ENCODE measurements around the gene FUT6. TPM values are rescaled to one million over a fixed set of nuclear protein-coding genes. Genes with fewer than 3 reads are reported as not detected.

The FUT6 gene
- total RNA-seq, 2 experiments from 2014 or later, result not detected

DNA sequence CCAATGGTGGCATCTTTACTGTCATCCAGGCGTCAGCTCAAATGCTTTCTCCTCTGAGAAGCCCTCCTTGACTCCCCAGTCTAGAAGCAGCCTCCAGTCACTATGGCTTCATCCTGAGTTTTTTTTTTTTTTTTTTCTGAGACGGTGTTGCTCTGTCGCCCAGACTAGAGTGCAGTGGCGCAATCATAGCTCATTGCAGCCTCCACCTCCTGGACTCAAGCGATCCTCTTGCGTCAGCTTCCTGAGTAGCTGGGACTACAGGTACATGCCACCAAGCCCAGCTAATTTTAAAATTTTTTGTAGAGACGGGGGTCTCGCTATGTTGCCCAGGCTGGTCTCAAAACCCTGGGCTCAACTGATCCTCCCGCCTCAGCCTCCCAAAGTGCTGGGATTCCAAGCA lies 30.4 kb downstream of the FUT6 start:
- no peaks in the 10 kb centered on the region for H3K79me2 ChIP-seq (ENCODE audit: insufficient read depth, low read depth, low read length)
- H3K36me3 ChIP-seq (ENCODE audit: insufficient read depth, low read length), result no peaks in the 10 kb centered on the region
- H3K9me3 ChIP-seq (ENCODE audit: low read length), result no peaks in the 10 kb centered on the region
- ChIA-PET CTCF (ENCODE audit: unreplicated experiment) (no interaction called here), POLR2A (interaction anchor here (0.8 kb wide), 1 partner anchor 92 kb away, joined by 3 read pairs; no protein-coding TSS in a partner anchor)
- peaks cover 12% of the 10 kb centered on the region for H3K4me1 ChIP-seq (ENCODE audit: insufficient read depth, low read length, poor library complexity, severe bottlenecking)
- no peak for DNase-seq (ENCODE audit: low spot score)
- no peak overlapping the region for H3K27ac ChIP-seq (ENCODE audit: low read depth, low read length, poor library complexity, severe bottlenecking)
- no peak overlapping the region for H3K4me2 ChIP-seq (ENCODE audit: low read length)
- no peaks in the 10 kb centered on the region for H3K9me2 ChIP-seq (ENCODE audit: insufficient read depth, low read length)
- H3K4me3 ChIP-seq (ENCODE audit: low read depth, low read length, poor library complexity, severe bottlenecking), result no peak overlapping the region
- no peak overlapping the region for H2AFZ ChIP-seq (ENCODE audit: low read length)
- TF ChIP-seq, protein P1, sequence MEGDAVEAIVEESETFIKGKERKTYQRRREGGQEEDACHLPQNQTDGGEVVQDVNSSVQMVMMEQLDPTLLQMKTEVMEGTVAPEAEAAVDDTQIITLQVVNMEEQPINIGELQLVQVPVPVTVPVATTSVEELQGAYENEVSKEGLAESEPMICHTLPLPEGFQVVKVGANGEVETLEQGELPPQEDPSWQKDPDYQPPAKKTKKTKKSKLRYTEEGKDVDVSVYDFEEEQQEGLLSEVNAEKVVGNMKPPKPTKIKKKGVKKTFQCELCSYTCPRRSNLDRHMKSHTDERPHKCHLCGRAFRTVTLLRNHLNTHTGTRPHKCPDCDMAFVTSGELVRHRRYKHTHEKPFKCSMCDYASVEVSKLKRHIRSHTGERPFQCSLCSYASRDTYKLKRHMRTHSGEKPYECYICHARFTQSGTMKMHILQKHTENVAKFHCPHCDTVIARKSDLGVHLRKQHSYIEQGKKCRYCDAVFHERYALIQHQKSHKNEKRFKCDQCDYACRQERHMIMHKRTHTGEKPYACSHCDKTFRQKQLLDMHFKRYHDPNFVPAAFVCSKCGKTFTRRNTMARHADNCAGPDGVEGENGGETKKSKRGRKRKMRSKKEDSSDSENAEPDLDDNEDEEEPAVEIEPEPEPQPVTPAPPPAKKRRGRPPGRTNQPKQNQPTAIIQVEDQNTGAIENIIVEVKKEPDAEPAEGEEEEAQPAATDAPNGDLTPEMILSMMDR (conservative IDR thresholded peaks at IDR 0.05; ENCODE audit: low read length), result no peak
- no peak for TF ChIP-seq EZH2phosphoT487 (IDR thresholded peaks at IDR 0.05; ENCODE audit: borderline replicate concordance, low read depth, low read length)
- no peaks in the 10 kb centered on the region for H4K20me1 ChIP-seq (ENCODE audit: insufficient read depth, low read length)
- BruUV-seq (replicated peaks), result no TSS peak
- intact Hi-C loops (cut with micrococcal nuclease; ENCODE audit: unreplicated experiment), result no loop called here

DNA sequence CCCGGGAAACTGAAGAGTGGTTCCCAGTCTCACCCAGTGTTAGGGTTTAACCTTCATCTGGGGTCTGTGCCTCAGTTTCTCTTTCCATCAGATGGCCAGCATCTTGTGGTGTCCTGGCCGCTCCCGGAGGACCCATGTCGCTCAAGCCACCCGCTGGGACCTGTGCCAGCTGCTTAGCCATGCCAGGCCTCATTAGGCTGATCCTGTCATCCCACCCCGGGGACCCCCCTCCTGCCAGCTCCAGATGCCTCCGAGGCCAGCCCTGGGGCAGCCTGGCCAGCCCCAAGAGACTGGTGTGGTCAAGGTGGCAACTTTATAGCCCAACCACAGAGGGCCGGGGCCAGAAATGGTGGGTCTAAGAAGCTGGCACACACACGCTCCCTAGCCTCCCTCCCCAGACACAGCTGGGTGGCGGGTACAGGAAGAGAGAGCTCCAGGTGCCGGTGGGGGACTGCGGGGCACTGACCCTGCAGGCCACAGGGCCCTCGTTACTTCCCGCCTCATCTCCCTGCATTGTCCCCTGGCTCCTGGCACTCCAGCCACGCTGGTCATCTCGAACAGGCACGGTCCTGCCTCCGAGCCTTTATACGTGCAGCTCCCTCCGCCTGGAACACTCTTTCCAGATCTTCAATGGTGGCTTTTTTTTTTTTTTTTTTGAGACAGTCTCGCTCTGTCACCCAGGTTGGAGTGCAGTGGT lies 31.2 kb downstream of the FUT6 start:
- Histone ChIP-seq H3K36me3 (ENCODE audit: insufficient read depth, low read length) (no peaks in the 10 kb centered on the region), H3K9me3 (ENCODE audit: low read length) (no peaks in the 10 kb centered on the region), H3K4me3 (ENCODE audit: low read depth, low read length, poor library complexity, severe bottlenecking) (no peak overlapping the region), H2AFZ (ENCODE audit: low read length) (no peak overlapping the region), H3K79me2 (ENCODE audit: insufficient read depth, low read depth, low read length) (no peaks in the 10 kb centered on the region), H3K27ac (ENCODE audit: low read depth, low read length, poor library complexity, severe bottlenecking) (no peak overlapping the region), H3K4me2 (ENCODE audit: low read length) (no peak overlapping the region), H3K9me2 (ENCODE audit: insufficient read depth, low read length) (no peaks in the 10 kb centered on the region), H4K20me1 (ENCODE audit: insufficient read depth, low read length) (no peaks in the 10 kb centered on the region), H3K4me1 (ENCODE audit: insufficient read depth, low read length, poor library complexity, severe bottlenecking) (peaks cover 17% of the 10 kb centered on the region)
- DNase-seq (ENCODE audit: low spot score), result no peak
- CTCF ChIA-PET (ENCODE audit: unreplicated experiment), result no interaction called here
- no TSS peak for BruUV-seq (replicated peaks)
- intact Hi-C loops (cut with micrococcal nuclease; ENCODE audit: unreplicated experiment), result no loop called here
- POLR2A ChIA-PET, result interaction anchor here (0.9 kb wide), 1 partner anchor 19 kb away, joined by 3 read pairs; no protein-coding TSS in a partner anchor
- TF ChIP-seq, protein P1 (conservative IDR thresholded peaks at IDR 0.05; ENCODE audit: low read length), result no peak
- TF ChIP-seq EZH2phosphoT487 (IDR thresholded peaks at IDR 0.05; ENCODE audit: borderline replicate concordance, low read depth, low read length), result no peak

DNA sequence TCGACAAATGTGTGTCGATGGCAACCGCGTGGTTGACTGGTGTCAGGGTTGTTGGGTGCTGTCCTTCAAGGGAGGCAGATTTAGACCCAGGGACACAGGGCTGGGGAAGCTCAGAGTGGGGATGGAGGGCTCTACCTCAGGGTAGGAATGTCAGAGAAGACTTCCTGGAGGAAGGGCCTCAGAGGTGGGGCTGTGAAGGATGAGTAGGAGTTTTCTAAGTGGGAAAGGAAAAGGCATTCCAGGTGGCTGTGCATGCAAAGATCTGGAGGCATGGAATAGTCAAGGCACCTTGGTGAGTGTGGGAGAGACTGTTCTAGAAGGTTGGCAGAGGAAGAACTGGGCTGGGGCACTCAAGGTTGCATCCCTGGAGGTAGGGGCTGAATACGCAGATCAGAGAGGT lies 32.6 kb downstream of the FUT6 start:
- no peaks in the 10 kb centered on the region for H3K79me2 ChIP-seq (ENCODE audit: insufficient read depth, low read depth, low read length)
- CTCF ChIA-PET (ENCODE audit: unreplicated experiment), result interaction anchor here (0.7 kb wide), 1 partner anchor 123 kb away, joined by 3 read pairs; no protein-coding TSS in a partner anchor
- no peak overlapping the region for H3K4me2 ChIP-seq (ENCODE audit: low read length)
- POLR2A ChIA-PET, result no interaction called here
- no peak overlapping the region for H2AFZ ChIP-seq (ENCODE audit: low read length)
- H4K20me1 ChIP-seq (ENCODE audit: insufficient read depth, low read length), result no peaks in the 10 kb centered on the region
- H3K4me1 ChIP-seq (ENCODE audit: insufficient read depth, low read length, poor library complexity, severe bottlenecking), result peaks cover 17% of the 10 kb centered on the region
- H3K36me3 ChIP-seq (ENCODE audit: insufficient read depth, low read length), result no peaks in the 10 kb centered on the region
- no peaks in the 10 kb centered on the region for H3K9me3 ChIP-seq (ENCODE audit: low read length)
- TF ChIP-seq EZH2phosphoT487 (IDR thresholded peaks at IDR 0.05; ENCODE audit: borderline replicate concordance, low read depth, low read length), result no peak
- TF ChIP-seq, protein P1 (conservative IDR thresholded peaks at IDR 0.05; ENCODE audit: low read length), result no peak
- intact Hi-C loops (cut with micrococcal nuclease; ENCODE audit: unreplicated experiment), result no loop called here
- no peak for DNase-seq (ENCODE audit: low spot score)
- no peaks in the 10 kb centered on the region for H3K9me2 ChIP-seq (ENCODE audit: insufficient read depth, low read length)
- no TSS peak for BruUV-seq (replicated peaks)
- no peak overlapping the region for H3K27ac ChIP-seq (ENCODE audit: low read depth, low read length, poor library complexity, severe bottlenecking)
- H3K4me3 ChIP-seq (ENCODE audit: low read depth, low read length, poor library complexity, severe bottlenecking), result no peak overlapping the region
